ENCODE results near the gene ANKS1B.

ANKS1B gene

GRCh38 chr12:98847242-98847641 is 1137.5 kb downstream of the ANKS1B start:
- TF ChIP-seq GATA2 (IDR thresholded peaks at IDR 0.05; ENCODE audit: low read depth, low read length) (no peak), GATA3 (IDR thresholded peaks at IDR 0.05; ENCODE audit: low read depth, low read length) (no peak)

- TF ChIP-seq GATA3 (IDR thresholded peaks at IDR 0.05; ENCODE audit: low read depth, low read length) = no peak
- no peak for TF ChIP-seq GATA2 (IDR thresholded peaks at IDR 0.05; ENCODE audit: low read depth, low read length)
Observed at GRCh38 chr12:98845957-98846356, 1138.8 kb downstream of the ANKS1B start.

DNA sequence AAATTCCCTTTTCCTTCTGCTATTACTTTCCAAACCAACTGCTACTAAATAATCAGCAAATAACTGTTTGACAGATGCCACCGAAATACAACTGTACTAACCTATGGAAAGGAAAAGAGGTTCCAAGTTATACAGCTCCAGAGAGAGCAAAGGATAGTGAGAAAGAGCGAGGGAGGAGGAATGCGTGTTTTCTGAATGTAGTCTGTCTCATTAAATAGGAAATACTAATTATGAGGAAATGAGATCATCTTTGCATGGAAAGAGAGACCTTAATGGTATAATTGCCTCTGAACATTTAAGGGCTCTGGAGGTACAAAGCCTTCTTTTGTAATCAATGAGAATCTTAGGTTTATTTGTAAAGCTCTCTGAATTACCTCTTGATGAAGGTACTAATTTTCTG is 1144.4 kb downstream of the ANKS1B start:
- TF ChIP-seq GATA2 (IDR thresholded peaks at IDR 0.05; ENCODE audit: low read depth, low read length) (no peak), GATA3 (IDR thresholded peaks at IDR 0.05; ENCODE audit: low read depth, low read length) (no peak)

- TF ChIP-seq GATA2 (IDR thresholded peaks at IDR 0.05; ENCODE audit: low read depth, low read length) (no peak), GATA3 (IDR thresholded peaks at IDR 0.05; ENCODE audit: low read depth, low read length) (no peak)
Observed at GRCh38 chr12:98838231-98838647, 1146.5 kb downstream of the ANKS1B start.

DNA sequence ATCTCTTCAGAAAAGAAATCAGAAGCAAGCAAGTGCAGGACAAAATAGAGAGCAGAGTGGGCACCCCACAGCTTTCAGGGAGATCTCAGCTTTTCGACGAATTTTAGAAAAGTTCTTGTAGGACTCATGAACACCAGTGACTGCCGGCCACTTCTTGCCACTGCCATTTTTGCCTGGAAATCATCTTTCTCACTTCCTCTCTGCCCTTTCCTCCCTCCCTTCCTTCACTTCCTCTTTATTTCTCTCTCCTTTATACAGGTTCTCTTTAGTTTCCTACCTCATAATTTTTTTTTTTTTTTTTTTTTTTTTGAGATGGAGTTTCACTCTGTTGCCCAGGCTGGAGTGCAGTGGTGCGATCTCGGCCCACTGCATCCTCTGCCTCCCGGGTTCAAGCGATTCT is 1154.1 kb downstream of the ANKS1B start:
- TF ChIP-seq GATA2 (IDR thresholded peaks at IDR 0.05; ENCODE audit: low read depth, low read length) (no peak), GATA3 (IDR thresholded peaks at IDR 0.05; ENCODE audit: low read depth, low read length) (no peak)

DNA sequence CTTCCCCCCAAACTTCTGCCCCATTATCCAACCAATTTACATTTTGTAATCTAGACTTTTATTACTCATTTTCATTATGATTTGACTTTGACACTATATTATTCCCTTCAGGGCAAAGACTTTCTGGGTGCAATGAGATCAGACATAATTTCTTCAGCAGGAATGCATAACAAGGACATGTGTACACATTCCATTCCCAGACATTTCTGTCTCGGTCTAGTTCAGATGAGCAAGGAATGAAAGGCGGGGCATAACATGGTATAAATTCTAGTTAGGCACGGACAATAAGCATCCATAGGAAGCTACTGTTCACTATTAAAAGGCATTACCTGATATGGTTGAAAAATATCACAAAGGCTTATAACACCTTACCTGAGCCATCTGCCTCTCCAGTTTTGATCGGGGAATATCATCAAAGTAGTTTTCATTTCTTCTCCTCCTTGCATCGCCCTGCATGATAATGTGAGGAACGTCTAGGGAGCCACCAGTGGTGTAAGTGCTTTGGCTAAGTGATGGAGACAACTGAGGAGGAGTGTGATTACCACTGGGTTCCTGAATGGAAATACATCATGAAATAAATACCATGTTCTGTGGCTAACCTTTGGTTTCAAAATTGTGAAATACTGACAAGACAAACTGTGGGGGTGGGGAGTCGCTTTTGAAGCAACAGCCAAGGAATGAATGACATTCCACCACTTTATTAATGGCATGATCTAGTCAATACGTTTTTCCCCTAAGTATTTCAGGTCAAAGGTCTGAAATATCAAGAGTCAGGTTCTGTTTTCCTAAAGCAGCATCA is 1155.7 kb downstream of the ANKS1B start:
- TF ChIP-seq GATA2 (IDR thresholded peaks at IDR 0.05; ENCODE audit: low read depth, low read length) = no peak
- no peak for TF ChIP-seq GATA3 (IDR thresholded peaks at IDR 0.05; ENCODE audit: low read depth, low read length)

- TF ChIP-seq GATA3 (IDR thresholded peaks at IDR 0.05; ENCODE audit: low read depth, low read length) (no peak), GATA2 (IDR thresholded peaks at IDR 0.05; ENCODE audit: low read depth, low read length) (no peak)
Observed at GRCh38 chr12:98823012-98823411, 1161.7 kb downstream of the ANKS1B start.

DNA sequence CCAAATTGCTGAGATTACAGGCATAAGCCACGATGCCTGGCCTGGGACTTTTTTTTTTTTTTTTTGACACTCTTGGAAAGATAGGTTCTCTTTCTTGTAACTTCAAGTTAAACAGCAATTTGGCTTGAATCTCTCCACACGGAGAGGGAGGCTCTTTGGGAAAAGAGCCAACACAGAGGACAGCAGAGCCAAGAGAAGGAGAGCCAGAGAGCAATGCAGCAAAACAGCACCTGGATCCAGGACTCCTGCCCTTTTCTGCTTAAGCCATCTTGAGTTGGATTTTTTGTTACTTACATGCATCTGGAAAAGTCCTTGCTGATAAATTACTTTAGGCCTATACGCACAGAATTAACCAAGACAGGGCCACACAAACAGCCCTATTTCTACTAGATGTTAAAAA is 1162.9 kb downstream of the ANKS1B start:
- TF ChIP-seq GATA2 (IDR thresholded peaks at IDR 0.05; ENCODE audit: low read depth, low read length) (no peak), GATA3 (IDR thresholded peaks at IDR 0.05; ENCODE audit: low read depth, low read length) (no peak)

GRCh38 chr12:98821232-98821631 is 1163.5 kb downstream of the ANKS1B start:
- TF ChIP-seq GATA3 (IDR thresholded peaks at IDR 0.05; ENCODE audit: low read depth, low read length) (no peak), GATA2 (IDR thresholded peaks at IDR 0.05; ENCODE audit: low read depth, low read length) (no peak)

- TF ChIP-seq GATA2 (IDR thresholded peaks at IDR 0.05; ENCODE audit: low read depth, low read length) = no peak
- no peak for TF ChIP-seq GATA3 (IDR thresholded peaks at IDR 0.05; ENCODE audit: low read depth, low read length)
Observed at GRCh38 chr12:98819821-98820404, 1164.8 kb downstream of the ANKS1B start.

DNA sequence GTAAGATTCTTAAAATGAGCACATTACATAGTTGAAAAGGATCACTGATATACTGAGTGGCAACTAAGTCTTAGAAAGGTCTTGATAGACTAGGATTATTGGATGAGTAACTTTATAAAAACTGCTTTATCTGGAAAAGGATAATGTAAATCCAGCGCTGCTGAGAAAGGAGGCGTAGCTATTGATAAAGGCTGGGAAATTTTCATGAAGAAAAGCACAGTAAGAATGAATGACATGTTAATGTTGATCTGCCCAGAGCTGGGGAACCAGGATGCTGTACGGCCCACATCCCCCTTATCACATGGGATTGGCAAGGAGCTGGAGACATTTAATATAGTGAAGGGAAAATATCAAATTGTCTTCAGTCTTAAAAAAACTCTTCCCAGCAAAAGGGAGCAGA is 1165.7 kb downstream of the ANKS1B start:
- TF ChIP-seq GATA2 (IDR thresholded peaks at IDR 0.05; ENCODE audit: low read depth, low read length) (no peak), GATA3 (IDR thresholded peaks at IDR 0.05; ENCODE audit: low read depth, low read length) (no peak)

DNA sequence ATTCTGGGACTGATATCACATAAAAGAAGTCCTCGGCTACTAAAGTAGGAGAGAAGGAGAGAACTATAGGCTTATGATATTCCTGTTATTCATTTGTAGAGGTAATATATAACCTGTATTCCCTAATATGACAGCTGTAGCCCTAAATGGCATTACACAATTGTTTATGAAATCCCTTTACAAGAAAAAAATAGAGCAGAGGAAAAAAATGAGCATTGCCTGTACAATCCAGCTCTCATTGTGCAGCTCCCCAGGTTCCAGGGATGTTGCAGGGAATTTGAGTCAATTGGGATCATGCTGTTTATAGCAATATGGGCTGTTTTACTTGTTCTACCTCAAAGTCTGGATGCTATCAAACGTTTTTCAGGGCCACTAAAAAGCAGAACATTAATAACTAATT is 1166.5 kb downstream of the ANKS1B start:
- TF ChIP-seq GATA3 (IDR thresholded peaks at IDR 0.05; ENCODE audit: low read depth, low read length) = no peak
- no peak for TF ChIP-seq GATA2 (IDR thresholded peaks at IDR 0.05; ENCODE audit: low read depth, low read length)

- TF ChIP-seq GATA2 (IDR thresholded peaks at IDR 0.05; ENCODE audit: low read depth, low read length) = no peak
- TF ChIP-seq GATA3 (IDR thresholded peaks at IDR 0.05; ENCODE audit: low read depth, low read length) = no peak
Observed at GRCh38 chr12:98817742-98818141, 1167.0 kb downstream of the ANKS1B start.

- TF ChIP-seq GATA2 (IDR thresholded peaks at IDR 0.05; ENCODE audit: low read depth, low read length) (peak; percentile 76), GATA3 (IDR thresholded peaks at IDR 0.05; ENCODE audit: low read depth, low read length) (peak; percentile 54; the same call in 1 of the 2 replicates)
Observed at GRCh38 chr12:98816720-98817119, 1168.0 kb downstream of the ANKS1B start.

GRCh38 chr12:98814254-98814653 is 1170.5 kb downstream of the ANKS1B start:
- no peak for TF ChIP-seq GATA3 (IDR thresholded peaks at IDR 0.05; ENCODE audit: low read depth, low read length)
- no peak for TF ChIP-seq GATA2 (IDR thresholded peaks at IDR 0.05; ENCODE audit: low read depth, low read length)

All from SH-SY5Y (cell line).